H9 (cell line): Measurements from ENCODE around the gene TTC1. TPM values are rescaled to one million over a fixed set of nuclear protein-coding genes. Genes with fewer than 3 reads are reported as not detected.

ENCODE experiments used
- DNase-seq: peaks from one replicate; pipeline ENCODE4 v3.0.0-alpha.2; 2017
- H2AFZ ChIP-seq: one replicate; pipeline ENCODE4 v1.6.1; 2013; ENCODE audit warnings: mild to moderate bottlenecking, low read length, control low read depth, moderate library complexity
- H2AK5ac ChIP-seq: 2 replicates; pipeline ENCODE4 v1.6.1; 2013; ENCODE audit warnings: low read length, control low read depth, mixed read lengths; ENCODE audit not compliant: insufficient read length
- H2BK120ac ChIP-seq: one replicate; pipeline ENCODE4 v1.6.1; 2013; ENCODE audit warnings: low read depth, mild to moderate bottlenecking, low read length, control low read depth, inconsistent platforms; ENCODE audit not compliant: poor library complexity, severe bottlenecking
- H2BK12ac ChIP-seq: 2 replicates; pipeline ENCODE4 v1.6.1; 2013; ENCODE audit warnings: low read length, control low read depth, mixed read lengths, low read depth; ENCODE audit not compliant: insufficient read length
- H2BK15ac ChIP-seq: 2 replicates; pipeline ENCODE4 v1.6.1; 2013; ENCODE audit warnings: low read depth, low read length, control low read depth
- H2BK20ac ChIP-seq: one replicate; pipeline ENCODE4 v1.6.1; 2013; ENCODE audit warnings: low read depth, mild to moderate bottlenecking, low read length, control low read depth, inconsistent platforms; ENCODE audit not compliant: poor library complexity, severe bottlenecking
- H2BK5ac ChIP-seq: 2 replicates; pipeline ENCODE4 v1.6.1; 2013; ENCODE audit warnings: low read length, control low read depth, mixed read lengths; ENCODE audit not compliant: insufficient read length
- H3K14ac ChIP-seq: 2 replicates; pipeline ENCODE4 v1.6.1; 2013; ENCODE audit warnings: low read length, control low read depth; ENCODE audit not compliant: insufficient read depth
- H3K18ac ChIP-seq: 2 replicates; pipeline ENCODE4 v1.6.1; 2013; ENCODE audit warnings: low read depth, mild to moderate bottlenecking, mixed read lengths, low read length, control low read depth; ENCODE audit not compliant: insufficient read length
- H3K23ac ChIP-seq: 2 replicates; pipeline ENCODE4 v1.6.1; 2013; ENCODE audit warnings: low read length, control low read depth, mixed read lengths, low read depth; ENCODE audit not compliant: insufficient read length
- H3K23me2 ChIP-seq: 2 replicates; pipeline ENCODE4 v1.6.1; 2013; ENCODE audit warnings: low read depth, mild to moderate bottlenecking, mixed read lengths, low read length, control low read depth; ENCODE audit not compliant: insufficient read length, poor library complexity, severe bottlenecking
- H3K27ac ChIP-seq: 2 replicates; pipeline ENCODE4 v1.5.1; 2013; ENCODE audit warnings: low read length, control low read depth, mixed read lengths, low read depth; ENCODE audit not compliant: insufficient read length
- H3K27me3 ChIP-seq: 2 replicates; pipeline ENCODE4 v1.6.1; 2013; ENCODE audit warnings: low read length, control low read depth, inconsistent platforms; ENCODE audit not compliant: insufficient read depth
- H3K4ac ChIP-seq: 2 replicates; pipeline ENCODE4 v1.6.1; 2013; ENCODE audit warnings: low read depth, mild to moderate bottlenecking, control low read depth, inconsistent platforms, low read length, moderate library complexity
- H3K4me1 ChIP-seq: 2 replicates; pipeline ENCODE4 v1.6.1; 2013; ENCODE audit warnings: low read length, control low read depth, inconsistent platforms; ENCODE audit not compliant: insufficient read depth
- H3K4me2 ChIP-seq: 2 replicates; pipeline ENCODE4 v1.6.1; 2013; ENCODE audit warnings: low read length, control low read depth, mixed read lengths; ENCODE audit not compliant: insufficient read length, insufficient read depth
- H3K56ac ChIP-seq: 2 replicates; pipeline ENCODE4 v1.6.1; 2013; ENCODE audit warnings: low read depth, mild to moderate bottlenecking, mixed read lengths, low read length, control low read depth; ENCODE audit not compliant: insufficient read length
- H3K79me1 ChIP-seq: 2 replicates; pipeline ENCODE4 v1.6.1; 2013; ENCODE audit warnings: low read depth, mild to moderate bottlenecking, moderate library complexity, low read length, control low read depth, inconsistent platforms; ENCODE audit not compliant: insufficient read depth, poor library complexity, severe bottlenecking
- H3K79me2 ChIP-seq: 2 replicates; pipeline ENCODE4 v1.6.1; 2013; ENCODE audit warnings: low read length, control low read depth, inconsistent platforms; ENCODE audit not compliant: insufficient read depth
- H3K9ac ChIP-seq: 2 replicates; pipeline ENCODE4 v1.6.1; 2013; ENCODE audit warnings: low read length, control low read depth, mixed read lengths; ENCODE audit not compliant: insufficient read length; ENCODE audit errors: extremely low read depth
- H3K9me3 ChIP-seq: one replicate; pipeline ENCODE4 v1.6.1; 2013; ENCODE audit warnings: low read depth, low read length, inconsistent platforms; ENCODE audit not compliant: control insufficient read depth
- H3T11ph ChIP-seq: one replicate; pipeline ENCODE4 v1.6.1; 2013; ENCODE audit warnings: mild to moderate bottlenecking, low read length, control low read depth, inconsistent platforms
- H4K20me1 ChIP-seq: one replicate; pipeline ENCODE4 v1.6.1; 2013; ENCODE audit not compliant: control insufficient read depth, insufficient read length, insufficient read depth
- H4K5ac ChIP-seq: 2 replicates; pipeline ENCODE4 v1.6.1; 2013; ENCODE audit warnings: low read depth, mild to moderate bottlenecking, mixed read lengths, low read length, control low read depth; ENCODE audit not compliant: insufficient read length
- H4K8ac ChIP-seq: replicated peaks from 2 replicates; pipeline ENCODE4 v1.6.1; 2013; ENCODE audit warnings: low read length, control low read depth, mixed read lengths, low read depth; ENCODE audit not compliant: insufficient read length
- H4K91ac ChIP-seq: 2 replicates; pipeline ENCODE4 v1.6.1; 2013; ENCODE audit warnings: low read depth, mild to moderate bottlenecking, moderate library complexity, mixed read lengths, low read length, control low read depth; ENCODE audit not compliant: insufficient read length
- H3K27ac Mint-ChIP-seq, 3 experiments: 2 replicates in 2 of 3; 3 replicates in 1 of 3; pipeline ENCODE4 v1.8.0; 2020 to 2021; ENCODE audit warnings: mixed read lengths in 3 of 3, mild to moderate bottlenecking in 1 of 3, moderate library complexity in 1 of 3
- H3K27me3 Mint-ChIP-seq: 2 replicates; pipeline ENCODE4 v1.8.0; 2021; ENCODE audit warnings: low read depth, mild to moderate bottlenecking, moderate library complexity, mixed read lengths
- H3K36me3 Mint-ChIP-seq, 3 experiments: 2 replicates in 2 of 3; 3 replicates in 1 of 3; pipeline ENCODE4 v1.8.0; 2020 to 2021; ENCODE audit warnings: low read depth in 3 of 3, mixed read lengths in 3 of 3; ENCODE audit not compliant: insufficient read depth in 1 of 3
- H3K4me1 Mint-ChIP-seq, 2 experiments: 2 replicates each; pipeline ENCODE4 v1.8.0; 2020; ENCODE audit warnings: mixed read lengths in 2 of 2
- H3K4me3 Mint-ChIP-seq, 2 experiments: 2 replicates in 1 of 2; 3 replicates in 1 of 2; pipeline ENCODE4 v1.8.0; 2020 to 2021; ENCODE audit warnings: mild to moderate bottlenecking in 2 of 2, mixed read lengths in 2 of 2, moderate library complexity in 1 of 2
- H3K9me3 Mint-ChIP-seq, 2 experiments: 2 replicates in 1 of 2; 3 replicates in 1 of 2; pipeline ENCODE4 v1.8.0; 2020; ENCODE audit warnings: mild to moderate bottlenecking in 2 of 2, mixed read lengths in 2 of 2, moderate library complexity in 1 of 2
- CTCF ChIP-seq: fragments of 200-600 bp; sonication (generic); conservative IDR thresholded peaks from 3 replicates; pipeline ENCODE4 v1.8.0; 2021; ENCODE audit warnings: antibody characterized with exemption, mild to moderate bottlenecking
- WGBS: extraction: QIAGEN DNeasy Blood & Tissue Kit; methylation state at CpG from one replicate; pipeline ENCODE4 v1.1.7; 2013; ENCODE audit warnings: missing lambda C conversion rate, low lambda C conversion rate, mixed read lengths; ENCODE audit not compliant: insufficient read length; ENCODE audit errors: extremely low coverage; 5-methylcytosine and 5-hydroxymethylcytosine counted together
- total RNA-seq: library from RNA; stranded (reverse); gene quantifications from 2 replicates; pipeline ENCODE4 v1.2.1, GENCODE V29; 2021

Gene TTC1
- total RNA-seq, 1 experiment from 2014 or later: 62.6 TPM

- no peaks in the 10 kb centered on the region for H3K23me2 ChIP-seq
- no peak for TF ChIP-seq CTCF
- no peak overlapping the region for H2AFZ ChIP-seq
- Mint-ChIP-seq H3K4me1 (peaks cover 21 to 25% of the 10 kb centered on the region in 2 experiments), H3K9me3 (no peaks in the 10 kb centered on the region), H3K36me3 (peaks cover 7 to 27% (median 9%) of the 10 kb centered on the region in 3 experiments; a peak in 5 of 7 replicates), H3K4me3 (no peak overlapping the region), H3K27ac (peak overlapping the region in 2 of 3 experiments; percentile 86 to 91; a peak in 4 of 7 replicates), H3K27me3 (no peaks in the 10 kb centered on the region)
- H3K79me2 ChIP-seq: no peaks in the 10 kb centered on the region
- no peak for DNase-seq
- no peak overlapping the region for H3K56ac ChIP-seq
- H3K79me1 ChIP-seq: no peaks in the 10 kb centered on the region
- no peak overlapping the region for H3K4me2 ChIP-seq
- no peaks in the 10 kb centered on the region for H3K9me3 ChIP-seq
- H2BK5ac ChIP-seq: no peak overlapping the region
- no peak overlapping the region for H2BK20ac ChIP-seq
- no CpG with 5 or more reads among the region's 3 CpGs for WGBS
- H4K91ac ChIP-seq: no peak overlapping the region
- H3K27ac ChIP-seq: no peak overlapping the region
- no peaks in the 10 kb centered on the region for H4K20me1 ChIP-seq
- H2BK12ac ChIP-seq: no peak overlapping the region
- H3K23ac ChIP-seq: no peak overlapping the region
- no peak overlapping the region for H4K5ac ChIP-seq
- no peaks in the 10 kb centered on the region for H3K27me3 ChIP-seq
- no peak overlapping the region for H3T11ph ChIP-seq
- H3K9ac ChIP-seq: no peak overlapping the region
- H3K18ac ChIP-seq: no peak overlapping the region
- H3K4me1 ChIP-seq: 0 out of 2 replicates have a peak, but pooled peaks cover 4% of the 10 kb centered on the region
- no peak overlapping the region for H2BK15ac ChIP-seq
- no peak overlapping the region for H3K14ac ChIP-seq
- H3K4ac ChIP-seq: no peak overlapping the region
- no peak overlapping the region for H2BK120ac ChIP-seq
- H4K8ac ChIP-seq: no peak overlapping the region
- H2AK5ac ChIP-seq: no peak overlapping the region
These were observed 72.6 kb downstream of the TTC1 start for GRCh38 chr5:160081495-160081894.
